ENCODE measurements around the gene UBE2D2. TPM values are rescaled to one million over a fixed set of nuclear protein-coding genes. Genes with fewer than 3 reads are reported as not detected.

UBE2D2 gene
- total and polyA plus RNA-seq, 10 of the 15 experiments (the other 5 are each of a cell fraction or from before 2014, with no cell fraction given): 58.6 to 245 (median 128) TPM

DNA sequence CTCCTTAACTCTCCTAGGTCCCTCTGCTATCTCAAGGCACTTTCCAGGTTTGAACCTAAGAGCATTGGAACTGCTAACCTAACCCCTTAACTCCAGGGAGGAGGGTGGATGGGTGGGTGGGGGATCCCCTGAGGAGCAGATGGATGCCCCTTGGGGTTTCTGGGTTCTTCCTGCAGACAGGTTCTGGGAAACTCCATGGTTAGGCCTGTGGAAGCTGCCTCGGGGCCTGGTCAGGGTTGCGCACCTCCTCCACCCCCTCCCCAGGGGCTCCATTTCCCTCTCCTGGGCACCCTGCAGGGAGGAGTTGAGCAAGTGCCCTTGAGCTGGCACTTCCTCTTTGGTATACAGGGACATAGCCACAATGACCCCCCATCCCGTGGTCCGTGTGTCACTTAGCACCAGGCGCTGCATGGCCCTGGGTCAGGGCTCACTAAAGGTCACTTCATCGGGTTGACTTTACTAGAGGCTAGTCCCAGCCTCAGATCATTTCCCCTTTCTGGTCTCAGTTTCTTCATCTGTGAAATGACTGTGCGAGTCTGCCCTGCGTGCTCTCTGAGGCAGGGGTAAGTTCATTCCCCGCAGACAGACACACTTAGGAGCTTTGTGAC lies 103.1 kb downstream of the UBE2D2 start (continued):
- TF ChIP-seq, protein P1, sequence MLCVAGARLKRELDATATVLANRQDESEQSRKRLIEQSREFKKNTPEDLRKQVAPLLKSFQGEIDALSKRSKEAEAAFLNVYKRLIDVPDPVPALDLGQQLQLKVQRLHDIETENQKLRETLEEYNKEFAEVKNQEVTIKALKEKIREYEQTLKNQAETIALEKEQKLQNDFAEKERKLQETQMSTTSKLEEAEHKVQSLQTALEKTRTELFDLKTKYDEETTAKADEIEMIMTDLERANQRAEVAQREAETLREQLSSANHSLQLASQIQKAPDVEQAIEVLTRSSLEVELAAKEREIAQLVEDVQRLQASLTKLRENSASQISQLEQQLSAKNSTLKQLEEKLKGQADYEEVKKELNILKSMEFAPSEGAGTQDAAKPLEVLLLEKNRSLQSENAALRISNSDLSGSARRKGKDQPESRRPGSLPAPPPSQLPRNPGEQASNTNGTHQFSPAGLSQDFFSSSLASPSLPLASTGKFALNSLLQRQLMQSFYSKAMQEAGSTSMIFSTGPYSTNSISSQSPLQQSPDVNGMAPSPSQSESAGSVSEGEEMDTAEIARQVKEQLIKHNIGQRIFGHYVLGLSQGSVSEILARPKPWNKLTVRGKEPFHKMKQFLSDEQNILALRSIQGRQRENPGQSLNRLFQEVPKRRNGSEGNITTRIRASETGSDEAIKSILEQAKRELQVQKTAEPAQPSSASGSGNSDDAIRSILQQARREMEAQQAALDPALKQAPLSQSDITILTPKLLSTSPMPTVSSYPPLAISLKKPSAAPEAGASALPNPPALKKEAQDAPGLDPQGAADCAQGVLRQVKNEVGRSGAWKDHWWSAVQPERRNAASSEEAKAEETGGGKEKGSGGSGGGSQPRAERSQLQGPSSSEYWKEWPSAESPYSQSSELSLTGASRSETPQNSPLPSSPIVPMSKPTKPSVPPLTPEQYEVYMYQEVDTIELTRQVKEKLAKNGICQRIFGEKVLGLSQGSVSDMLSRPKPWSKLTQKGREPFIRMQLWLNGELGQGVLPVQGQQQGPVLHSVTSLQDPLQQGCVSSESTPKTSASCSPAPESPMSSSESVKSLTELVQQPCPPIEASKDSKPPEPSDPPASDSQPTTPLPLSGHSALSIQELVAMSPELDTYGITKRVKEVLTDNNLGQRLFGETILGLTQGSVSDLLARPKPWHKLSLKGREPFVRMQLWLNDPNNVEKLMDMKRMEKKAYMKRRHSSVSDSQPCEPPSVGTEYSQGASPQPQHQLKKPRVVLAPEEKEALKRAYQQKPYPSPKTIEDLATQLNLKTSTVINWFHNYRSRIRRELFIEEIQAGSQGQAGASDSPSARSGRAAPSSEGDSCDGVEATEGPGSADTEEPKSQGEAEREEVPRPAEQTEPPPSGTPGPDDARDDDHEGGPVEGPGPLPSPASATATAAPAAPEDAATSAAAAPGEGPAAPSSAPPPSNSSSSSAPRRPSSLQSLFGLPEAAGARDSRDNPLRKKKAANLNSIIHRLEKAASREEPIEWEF (IDR thresholded peaks at IDR 0.05; ENCODE audit: insufficient replicate concordance, low read depth, low read length): no peak
- TF ChIP-seq SUPT20H (IDR thresholded peaks at IDR 0.05; ENCODE audit: borderline replicate concordance, control insufficient read depth, low read depth, low read length): no peak
- TF ChIP-seq MEF2B (IDR thresholded peaks at IDR 0.05; ENCODE audit: partially characterized antibody, poor library complexity, severe bottlenecking): peak; percentile 80
- TF ChIP-seq CHD4 (IDR thresholded peaks at IDR 0.05): no peak
- TF ChIP-seq RBBP5 (conservative IDR thresholded peaks at IDR 0.05): no peak
- peak; percentile 56; the same call in 1 of the 2 replicates for TF ChIP-seq JUNB (IDR thresholded peaks at IDR 0.05)
- no peak for TF ChIP-seq ZNF207 (IDR thresholded peaks at IDR 0.05; ENCODE audit: borderline replicate concordance)
- no peak for TF ChIP-seq TARDBP (IDR thresholded peaks at IDR 0.05; ENCODE audit: borderline replicate concordance)
- peak; percentile 6 for TF ChIP-seq RELA (IDR thresholded peaks at IDR 0.05; ENCODE audit: borderline replicate concordance, partially characterized antibody)
- TF ChIP-seq ZNF592 (IDR thresholded peaks at IDR 0.05): no peak
- no peak for TF ChIP-seq TCF12 (IDR thresholded peaks at IDR 0.05; ENCODE audit: low read depth, low read length)
- no peak for TF ChIP-seq CTCF (IDR thresholded peaks at IDR 0.05 in 2 of 3, conservative IDR thresholded peaks at IDR 0.05 in 1 of 3; ENCODE audit: control insufficient read depth in 2 of 3, extremely low read depth in 1 of 3, insufficient read depth in 1 of 3, low read depth in 3 of 3, low read length in 3 of 3)
- TF ChIP-seq ZZZ3 (IDR thresholded peaks at IDR 0.05; ENCODE audit: control insufficient read depth, insufficient read length, low read depth): no peak
- no peak for TF ChIP-seq MEF2A (IDR thresholded peaks at IDR 0.05; ENCODE audit: insufficient read depth, low read depth, low read length)
- 0 out of 2 replicates have a peak, but pooled peaks have one; percentile 38 for TF ChIP-seq BACH1 (IDR thresholded peaks at IDR 0.05; ENCODE audit: borderline replicate concordance)
- TF ChIP-seq ESRRA (IDR thresholded peaks at IDR 0.05; ENCODE audit: low read length): no peak; the same call in 1 of the 2 replicates
- TF ChIP-seq RAD21 (IDR thresholded peaks at IDR 0.05; ENCODE audit: insufficient read depth, low read depth, low read length): no peak
- no peak for TF ChIP-seq ZSCAN29 (IDR thresholded peaks at IDR 0.05)
- TF ChIP-seq TAF1 (IDR thresholded peaks at IDR 0.05; ENCODE audit: borderline replicate concordance, low read depth, low read length): no peak
